Measurements from ENCODE around the gene PCGF3.

Gene PCGF3

GRCh38 chr4:764405-765169 is 59.0 kb downstream of the PCGF3 start:
- Histone ChIP-seq H3K36me3 (peaks cover 87% of the 10 kb centered on the region), H3K4me3 (ENCODE audit: low read depth, low read length) (no peak overlapping the region)
- DNase-seq: no peak

GRCh38 chr4:766152-766515 is 60.5 kb downstream of the PCGF3 start:
- no peak for DNase-seq
- no peak overlapping the region for H3K4me3 ChIP-seq (ENCODE audit: low read depth, low read length)
- no peaks in the 10 kb centered on the region for H3K4me1 ChIP-seq
- H3K27me3 ChIP-seq: no peaks in the 10 kb centered on the region
- peaks cover 5% of the 10 kb centered on the region; the same call in 1 of the 2 replicates for H3K9me3 ChIP-seq
- TF ChIP-seq CTCF (IDR thresholded peaks at IDR 0.05; ENCODE audit: low read depth, low read length): no peak
- peaks cover 84% of the 10 kb centered on the region for H3K36me3 ChIP-seq

More at GRCh38 chr4:764405-765169, 59.0 kb downstream of the PCGF3 start:
- TF ChIP-seq CTCF (IDR thresholded peaks at IDR 0.05; ENCODE audit: low read depth, low read length): no peak
- no peaks in the 10 kb centered on the region for H3K27me3 ChIP-seq
- no peaks in the 10 kb centered on the region for H3K4me1 ChIP-seq
- peaks cover 5% of the 10 kb centered on the region; the same call in 1 of the 2 replicates for H3K9me3 ChIP-seq

GRCh38 chr4:766559-767283 is 61.1 kb downstream of the PCGF3 start:
- H3K4me1 ChIP-seq: no peaks in the 10 kb centered on the region
- no peak for DNase-seq
- no peak overlapping the region for H3K4me3 ChIP-seq (ENCODE audit: low read depth, low read length)
- peaks cover 82% of the 10 kb centered on the region for H3K36me3 ChIP-seq
- peaks cover 5% of the 10 kb centered on the region; the same call in 1 of the 2 replicates for H3K9me3 ChIP-seq
- TF ChIP-seq CTCF (IDR thresholded peaks at IDR 0.05; ENCODE audit: low read depth, low read length): no peak
- no peaks in the 10 kb centered on the region for H3K27me3 ChIP-seq

GRCh38 chr4:768076-768475 is 62.4 kb downstream of the PCGF3 start:
- H3K27me3 ChIP-seq: no peaks in the 10 kb centered on the region
- peaks cover 5% of the 10 kb centered on the region; the same call in 1 of the 2 replicates for H3K9me3 ChIP-seq
- no peaks in the 10 kb centered on the region for H3K4me1 ChIP-seq
- no peak for DNase-seq
- H3K4me3 ChIP-seq (ENCODE audit: low read depth, low read length): no peak overlapping the region
- peaks cover 78% of the 10 kb centered on the region for H3K36me3 ChIP-seq
- no peak for TF ChIP-seq CTCF (IDR thresholded peaks at IDR 0.05; ENCODE audit: low read depth, low read length)

GRCh38 chr4:768995-769394 is 63.4 kb downstream of the PCGF3 start:
- DNase-seq: no peak
- Histone ChIP-seq H3K36me3 (peaks cover 78% of the 10 kb centered on the region), H3K4me3 (ENCODE audit: low read depth, low read length) (no peak overlapping the region), H3K27me3 (no peaks in the 10 kb centered on the region), H3K9me3 (peaks cover 5% of the 10 kb centered on the region; the same call in 1 of the 2 replicates), H3K4me1 (no peaks in the 10 kb centered on the region)
- no peak for TF ChIP-seq CTCF (IDR thresholded peaks at IDR 0.05; ENCODE audit: low read depth, low read length)

- DNase-seq: no peak
- Histone ChIP-seq H3K4me1 (no peaks in the 10 kb centered on the region), H3K27me3 (no peaks in the 10 kb centered on the region), H3K4me3 (ENCODE audit: low read depth, low read length) (no peak overlapping the region), H3K36me3 (peaks cover 74% of the 10 kb centered on the region), H3K9me3 (peaks cover 5% of the 10 kb centered on the region; the same call in 1 of the 2 replicates)
- no peak for TF ChIP-seq CTCF (IDR thresholded peaks at IDR 0.05; ENCODE audit: low read depth, low read length)
These were observed 63.9 kb downstream of the PCGF3 start for GRCh38 chr4:769511-769910.

Data from BE2C (cell line).